T-helper 17 cell (primary cell): ENCODE data around the gene RRBP1. TPM values are rescaled to one million over a fixed set of nuclear protein-coding genes. Genes with fewer than 3 reads are reported as not detected.

Source experiments
- ATAC-seq: fragments of 150-1000 bp; cut with Tn5 transposase; 2 replicates; pipeline ENCODE4 v1.10.0; 2021; ENCODE audit warnings: mild to moderate bottlenecking, moderate library complexity
- DNase-seq, 3 donors: peaks; one replicate each; pipeline versions ENCODE4 v3.0.0 to v3.0.0-alpha.2; 2020 to 2021
- H3K9me3 ChIP-seq: one replicate; pipeline ENCODE4 v1.7.0; 2013; ENCODE audit warnings: low read length, mild to moderate bottlenecking; ENCODE audit not compliant: control insufficient read depth, poor library complexity, severe bottlenecking
- H3K27ac Mint-ChIP-seq: one replicate; pipeline ENCODE4 v1.8.0; 2022; ENCODE audit warnings: mild to moderate bottlenecking, moderate library complexity, mixed read lengths
- H3K27me3 Mint-ChIP-seq: one replicate; pipeline ENCODE4 v1.8.0; 2022; ENCODE audit warnings: mixed read lengths
- H3K36me3 Mint-ChIP-seq: one replicate; pipeline ENCODE4 v1.8.0; 2022; ENCODE audit warnings: low read depth, mixed read lengths
- H3K4me1 Mint-ChIP-seq: one replicate; pipeline ENCODE4 v1.8.0; 2022; ENCODE audit warnings: mild to moderate bottlenecking, mixed read lengths
- H3K4me3 Mint-ChIP-seq: one replicate; pipeline ENCODE4 v1.8.0; 2022; ENCODE audit warnings: mild to moderate bottlenecking, moderate library complexity, mixed read lengths
- total RNA-seq, 4 donors: library from RNA in 2 of 4; stranded (reverse) in 2 of 4; gene quantifications; one replicate each; pipeline ENCODE4 v1.2.3 and lab custom pipeline; 2022 to 2026

RRBP1 gene
- total RNA-seq, 2 donors from 2014 or later: 31.4 to 37.8 TPM

GRCh38 chr20:17701826-17702225, 19.8 kb upstream of the RRBP1 start:
- Mint-ChIP-seq H3K4me1 (peaks cover 5% of the 10 kb centered on the region), H3K27ac (no peak overlapping the region)
- ATAC-seq: no peak

GRCh38 chr20:17700637-17701036, 18.6 kb upstream of the RRBP1 start:
- no peaks in the 10 kb centered on the region for H3K9me3 ChIP-seq
- ATAC-seq: no peak
- Mint-ChIP-seq H3K4me3 (no peak overlapping the region), H3K4me1 (peaks cover 5% of the 10 kb centered on the region), H3K36me3 (no peaks in the 10 kb centered on the region), H3K27ac (no peak overlapping the region), H3K27me3 (peaks cover 6% of the 10 kb centered on the region)
- DNase-seq: no peak

More at GRCh38 chr20:17701826-17702225, 19.8 kb upstream of the RRBP1 start:
- Mint-ChIP-seq H3K27me3 (peaks cover 6% of the 10 kb centered on the region), H3K4me3 (no peak overlapping the region), H3K36me3 (no peaks in the 10 kb centered on the region)
- no peaks in the 10 kb centered on the region for H3K9me3 ChIP-seq
- no peak for DNase-seq

- Mint-ChIP-seq H3K4me3 (no peak within 1 kb of the TSS), H3K4me1 (peaks cover 5% of the 10 kb centered on the region), H3K36me3 (no peaks in the 10 kb centered on the region), H3K27me3 (peaks cover 6% of the 10 kb centered on the region), H3K27ac (no peak within 1 kb of the TSS)
- no peak for ATAC-seq
- H3K9me3 ChIP-seq: no peaks in the 10 kb centered on the region
- DNase-seq: no peak
Observed at GRCh38 chr20:17699931-17700351, 17.9 kb upstream of the RRBP1 start, which contains the start of gene BANF2. TSS of gene BANF2 (plus strand) at chr20:17699966. CDS start at chr20:17725026, 25,060 bp downstream.

- H3K9me3 ChIP-seq: no peaks in the 10 kb centered on the region
- peaks cover 14% of the 10 kb centered on the region for H3K27me3 Mint-ChIP-seq
- ATAC-seq (no peak), DNase-seq (no peak)
- peaks cover 5% of the 10 kb centered on the region for H3K4me1 Mint-ChIP-seq
- no peak overlapping the region for H3K4me3 Mint-ChIP-seq
- no peak overlapping the region for H3K27ac Mint-ChIP-seq
- no peaks in the 10 kb centered on the region for H3K36me3 Mint-ChIP-seq
Observed at GRCh38 chr20:17698384-17698783, 16.3 kb upstream of the RRBP1 start.

GRCh38 chr20:17697171-17697570, 15.1 kb upstream of the RRBP1 start:
- peaks cover 12% of the 10 kb centered on the region for H3K27me3 Mint-ChIP-seq
- no peaks in the 10 kb centered on the region for H3K9me3 ChIP-seq
- ATAC-seq (no peak), DNase-seq (no peak)
- H3K4me1 Mint-ChIP-seq: no peaks in the 10 kb centered on the region
- H3K4me3 Mint-ChIP-seq: no peak overlapping the region
- H3K36me3 Mint-ChIP-seq: no peaks in the 10 kb centered on the region
- H3K27ac Mint-ChIP-seq: no peak overlapping the region

- ATAC-seq: no peak
- no peak overlapping the region for H3K4me3 Mint-ChIP-seq
- peaks cover 21% of the 10 kb centered on the region for H3K27me3 Mint-ChIP-seq
- no peaks in the 10 kb centered on the region for H3K4me1 Mint-ChIP-seq
- no peaks in the 10 kb centered on the region for H3K9me3 ChIP-seq
- no peak for DNase-seq
- peaks cover 3% of the 10 kb centered on the region for H3K36me3 Mint-ChIP-seq
- H3K27ac Mint-ChIP-seq: no peak overlapping the region
Observed at GRCh38 chr20:17696287-17696686, 14.2 kb upstream of the RRBP1 start.

GRCh38 chr20:17694767-17695166, 12.7 kb upstream of the RRBP1 start:
- no peaks in the 10 kb centered on the region for H3K9me3 ChIP-seq
- peaks cover 26% of the 10 kb centered on the region for H3K27me3 Mint-ChIP-seq
- DNase-seq (no peak), ATAC-seq (no peak)
- H3K4me3 Mint-ChIP-seq: no peak overlapping the region
- peaks cover 3% of the 10 kb centered on the region for H3K36me3 Mint-ChIP-seq
- H3K4me1 Mint-ChIP-seq: no peaks in the 10 kb centered on the region
- no peak overlapping the region for H3K27ac Mint-ChIP-seq

- Mint-ChIP-seq H3K36me3 (peaks cover 3% of the 10 kb centered on the region), H3K27me3 (peaks cover 29% of the 10 kb centered on the region), H3K27ac (no peak overlapping the region), H3K4me1 (no peaks in the 10 kb centered on the region), H3K4me3 (no peak overlapping the region)
- no peak for ATAC-seq
- H3K9me3 ChIP-seq: no peaks in the 10 kb centered on the region
- DNase-seq: no peak
Observed at GRCh38 chr20:17693444-17694001, 11.5 kb upstream of the RRBP1 start.

- no peak overlapping the region for H3K4me3 Mint-ChIP-seq
Observed at GRCh38 chr20:17691758-17692157, 9.7 kb upstream of the RRBP1 start.

GRCh38 chr20:17690144-17690543, 8.1 kb upstream of the RRBP1 start:
- Mint-ChIP-seq H3K36me3 (peaks cover 3% of the 10 kb centered on the region), H3K27ac (no peak overlapping the region), H3K27me3 (peaks cover 51% of the 10 kb centered on the region), H3K4me1 (no peaks in the 10 kb centered on the region), H3K4me3 (no peak overlapping the region)
- DNase-seq (no peak), ATAC-seq (no peak)
- H3K9me3 ChIP-seq: no peaks in the 10 kb centered on the region

More at GRCh38 chr20:17691758-17692157, 9.7 kb upstream of the RRBP1 start:
- Mint-ChIP-seq H3K27ac (no peak overlapping the region), H3K4me1 (no peaks in the 10 kb centered on the region), H3K27me3 (peaks cover 41% of the 10 kb centered on the region), H3K36me3 (peaks cover 3% of the 10 kb centered on the region)
- DNase-seq (no peak), ATAC-seq (no peak)
- no peaks in the 10 kb centered on the region for H3K9me3 ChIP-seq

GRCh38 chr20:17688965-17689364, 6.9 kb upstream of the RRBP1 start:
- no peaks in the 10 kb centered on the region for H3K4me1 Mint-ChIP-seq
- ATAC-seq: no peak
- peaks cover 57% of the 10 kb centered on the region for H3K27me3 Mint-ChIP-seq
- no peaks in the 10 kb centered on the region for H3K9me3 ChIP-seq
- H3K27ac Mint-ChIP-seq: no peak overlapping the region
- peaks cover 3% of the 10 kb centered on the region for H3K36me3 Mint-ChIP-seq
- H3K4me3 Mint-ChIP-seq: no peak overlapping the region
- no peak for DNase-seq

- DNase-seq (no peak), ATAC-seq (no peak)
- H3K36me3 Mint-ChIP-seq: peaks cover 3% of the 10 kb centered on the region
- H3K4me3 Mint-ChIP-seq: no peak overlapping the region
- peaks cover 51% of the 10 kb centered on the region for H3K27me3 Mint-ChIP-seq
- H3K27ac Mint-ChIP-seq: no peak overlapping the region
- H3K9me3 ChIP-seq: no peaks in the 10 kb centered on the region
- peaks cover 4% of the 10 kb centered on the region for H3K4me1 Mint-ChIP-seq
Observed at GRCh38 chr20:17687800-17688199, 5.8 kb upstream of the RRBP1 start.

- peaks cover 2% of the 10 kb centered on the region for H3K36me3 Mint-ChIP-seq
- H3K27me3 Mint-ChIP-seq: peaks cover 34% of the 10 kb centered on the region
- DNase-seq: no peak
- no peak for ATAC-seq
- no peak overlapping the region for H3K4me3 Mint-ChIP-seq
- H3K9me3 ChIP-seq: no peaks in the 10 kb centered on the region
- H3K27ac Mint-ChIP-seq: no peak overlapping the region
- peaks cover 7% of the 10 kb centered on the region for H3K4me1 Mint-ChIP-seq
Observed at GRCh38 chr20:17685168-17685567, 3.1 kb upstream of the RRBP1 start.
